Mesothelial cell of epicardium (in vitro differentiated cells): Measurements from ENCODE around the gene EPB41L4A. TPM values are rescaled to one million over a fixed set of nuclear protein-coding genes. Genes with fewer than 3 reads are reported as not detected.

ENCODE experiments used
- DNase-seq, 2 experiments: peaks; one replicate each; pipeline ENCODE4 v3.0.0; 2021; ENCODE audit warnings: low spot score in 2 of 2; ENCODE audit not compliant: unreplicated experiment in 2 of 2
- H3K27ac Mint-ChIP-seq: 2 replicates; pipeline ENCODE4 v1.8.0; 2021; ENCODE audit warnings: mixed read lengths
- H3K27me3 Mint-ChIP-seq: 2 replicates; pipeline ENCODE4 v1.8.0; 2021; ENCODE audit warnings: low read depth, mixed read lengths
- H3K36me3 Mint-ChIP-seq: 2 replicates; pipeline ENCODE4 v1.8.0; 2021; ENCODE audit warnings: mixed read lengths
- H3K4me1 Mint-ChIP-seq: 2 replicates; pipeline ENCODE4 v1.8.0; 2021; ENCODE audit warnings: mixed read lengths
- H3K4me3 Mint-ChIP-seq: 2 replicates; pipeline ENCODE4 v1.8.0; 2021; ENCODE audit warnings: mild to moderate bottlenecking, moderate library complexity, mixed read lengths
- H3K9me3 Mint-ChIP-seq: 2 replicates; pipeline ENCODE4 v1.8.0; 2021; ENCODE audit warnings: mixed read lengths
- total RNA-seq: library from RNA; stranded (reverse); gene quantifications from 3 replicates; pipeline ENCODE4 v1.2.1, GENCODE V29; 2021
- TF ChIP-seq, protein P1 (sequence below): fragments of 200-600 bp; sonication (generic); IDR thresholded peaks from one replicate; pipeline ENCODE4 v1.5.0; 2021; ENCODE audit warnings: antibody characterized with exemption; ENCODE audit not compliant: unreplicated experiment

EPB41L4A gene
- total RNA-seq, 1 donor from 2014 or later: 39.3 TPM

DNA sequence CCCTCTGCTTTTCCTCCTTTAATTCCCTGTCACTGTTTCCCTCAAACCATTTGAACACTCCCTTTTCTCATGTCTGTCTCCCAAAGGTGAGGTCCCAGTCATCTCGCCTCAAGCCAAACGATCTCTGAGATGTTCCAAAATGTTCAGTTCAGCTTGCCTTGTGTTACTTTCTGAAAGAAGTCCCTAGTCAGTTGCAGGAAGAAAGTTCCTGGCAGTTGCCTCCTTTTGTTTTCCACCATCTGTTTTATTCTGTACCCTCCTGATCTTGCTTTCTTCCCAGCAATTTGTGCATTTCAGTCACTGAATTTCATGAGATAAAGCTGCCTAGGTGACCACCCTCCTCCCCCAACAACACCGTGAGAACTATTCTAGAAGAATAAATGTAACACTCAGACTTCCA, 277.5 kb downstream of the EPB41L4A start:
- no peaks in the 10 kb centered on the region for H3K9me3 Mint-ChIP-seq
- H3K36me3 Mint-ChIP-seq: no peaks in the 10 kb centered on the region
- no peak overlapping the region for H3K27ac Mint-ChIP-seq
- H3K4me3 Mint-ChIP-seq: no peak overlapping the region
- no peaks in the 10 kb centered on the region for H3K27me3 Mint-ChIP-seq
- H3K4me1 Mint-ChIP-seq: peaks cover 28% of the 10 kb centered on the region
- no peak for DNase-seq
- TF ChIP-seq, protein P1, sequence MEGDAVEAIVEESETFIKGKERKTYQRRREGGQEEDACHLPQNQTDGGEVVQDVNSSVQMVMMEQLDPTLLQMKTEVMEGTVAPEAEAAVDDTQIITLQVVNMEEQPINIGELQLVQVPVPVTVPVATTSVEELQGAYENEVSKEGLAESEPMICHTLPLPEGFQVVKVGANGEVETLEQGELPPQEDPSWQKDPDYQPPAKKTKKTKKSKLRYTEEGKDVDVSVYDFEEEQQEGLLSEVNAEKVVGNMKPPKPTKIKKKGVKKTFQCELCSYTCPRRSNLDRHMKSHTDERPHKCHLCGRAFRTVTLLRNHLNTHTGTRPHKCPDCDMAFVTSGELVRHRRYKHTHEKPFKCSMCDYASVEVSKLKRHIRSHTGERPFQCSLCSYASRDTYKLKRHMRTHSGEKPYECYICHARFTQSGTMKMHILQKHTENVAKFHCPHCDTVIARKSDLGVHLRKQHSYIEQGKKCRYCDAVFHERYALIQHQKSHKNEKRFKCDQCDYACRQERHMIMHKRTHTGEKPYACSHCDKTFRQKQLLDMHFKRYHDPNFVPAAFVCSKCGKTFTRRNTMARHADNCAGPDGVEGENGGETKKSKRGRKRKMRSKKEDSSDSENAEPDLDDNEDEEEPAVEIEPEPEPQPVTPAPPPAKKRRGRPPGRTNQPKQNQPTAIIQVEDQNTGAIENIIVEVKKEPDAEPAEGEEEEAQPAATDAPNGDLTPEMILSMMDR: no peak

DNA sequence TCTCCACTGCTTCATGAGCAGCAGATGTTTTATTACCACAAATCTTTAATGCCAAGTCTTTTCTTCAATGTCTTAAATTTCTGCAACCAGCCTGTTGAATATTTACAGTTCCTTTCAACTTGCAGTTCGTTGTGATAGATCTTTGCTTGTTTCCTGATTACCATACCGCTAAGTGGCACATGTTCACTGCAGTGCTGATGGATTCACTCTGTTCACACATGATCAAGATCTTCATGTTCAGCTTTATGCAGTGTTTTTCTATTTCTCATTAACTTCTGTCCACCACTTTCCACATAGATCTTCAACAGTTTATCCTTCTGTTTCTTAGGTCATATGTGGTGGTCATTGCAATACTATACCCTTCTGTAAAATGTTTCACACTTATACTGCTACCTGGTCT, 280.6 kb downstream of the EPB41L4A start:
- Mint-ChIP-seq H3K36me3 (no peaks in the 10 kb centered on the region), H3K9me3 (peaks cover 4% of the 10 kb centered on the region), H3K4me1 (peaks cover 17% of the 10 kb centered on the region), H3K4me3 (no peak overlapping the region), H3K27ac (no peak overlapping the region), H3K27me3 (no peaks in the 10 kb centered on the region)
- TF ChIP-seq, protein P1: no peak
- DNase-seq: no peak

- no peak overlapping the region for H3K27ac Mint-ChIP-seq
- no peak overlapping the region for H3K4me3 Mint-ChIP-seq
- H3K9me3 Mint-ChIP-seq: peaks cover 4% of the 10 kb centered on the region
- TF ChIP-seq, protein P1: no peak
- no peaks in the 10 kb centered on the region for H3K27me3 Mint-ChIP-seq
- H3K4me1 Mint-ChIP-seq: peaks cover 5% of the 10 kb centered on the region
- H3K36me3 Mint-ChIP-seq: no peaks in the 10 kb centered on the region
- no peak for DNase-seq
Measured at GRCh38 chr5:112136773-112137172, 282.3 kb downstream of the EPB41L4A start.

- H3K27me3 Mint-ChIP-seq: no peaks in the 10 kb centered on the region
- H3K4me3 Mint-ChIP-seq: no peak overlapping the region
- TF ChIP-seq, protein P1: no peak
- no peak overlapping the region for H3K27ac Mint-ChIP-seq
- H3K36me3 Mint-ChIP-seq: no peaks in the 10 kb centered on the region
- peaks cover 8% of the 10 kb centered on the region for H3K4me1 Mint-ChIP-seq
- peaks cover 4% of the 10 kb centered on the region for H3K9me3 Mint-ChIP-seq
- DNase-seq: no peak
Measured at GRCh38 chr5:112127861-112128260, 291.2 kb downstream of the EPB41L4A start.

GRCh38 chr5:112126982-112127381, 292.1 kb downstream of the EPB41L4A start:
- Mint-ChIP-seq H3K4me3 (no peak overlapping the region), H3K27ac (no peak overlapping the region)

More at GRCh38 chr5:112126982-112127381, 292.1 kb downstream of the EPB41L4A start:
- no peak for DNase-seq
- H3K36me3 Mint-ChIP-seq: no peaks in the 10 kb centered on the region
- no peaks in the 10 kb centered on the region for H3K27me3 Mint-ChIP-seq
- peaks cover 12% of the 10 kb centered on the region for H3K4me1 Mint-ChIP-seq
- TF ChIP-seq, protein P1: no peak
- peaks cover 6% of the 10 kb centered on the region for H3K9me3 Mint-ChIP-seq
